Aorta (tissue), 5 donors: ENCODE measurements around the gene KCNJ4. TPM values are rescaled to one million over a fixed set of nuclear protein-coding genes. Genes with fewer than 3 reads are reported as not detected.

ENCODE experiments used
- ATAC-seq: fragments of 200-7000 bp; cut with Tn5 transposase; one replicate; pipeline ENCODE4 v1.9.1; 2022; ENCODE audit warnings: moderate library complexity; ENCODE audit not compliant: low FRiP score
- DNase-seq, 2 donors: peaks; one replicate each; pipeline ENCODE4 v3.0.0-alpha.2; 2020
- H3K27ac ChIP-seq, 2 donors: one replicate each; pipeline ENCODE4 v1.5.1; 2013; ENCODE audit warnings: low read length in 2 of 2, mild to moderate bottlenecking in 2 of 2, moderate library complexity in 2 of 2, control low read depth in 1 of 2, inconsistent platforms in 1 of 2, low read depth in 1 of 2
- H3K27me3 ChIP-seq, 2 donors: one replicate each; pipeline ENCODE4 v1.6.1; 2013; ENCODE audit warnings: control low read depth in 1 of 2, low read length in 1 of 2, mild to moderate bottlenecking in 1 of 2, moderate library complexity in 1 of 2; ENCODE audit not compliant: insufficient read depth in 2 of 2, control insufficient read depth in 1 of 2
- H3K36me3 ChIP-seq, 2 donors: one replicate each; pipeline ENCODE4 v1.6.1; 2013; ENCODE audit warnings: control low read depth in 1 of 2, low read length in 1 of 2, mild to moderate bottlenecking in 1 of 2; ENCODE audit not compliant: insufficient read depth in 2 of 2, control insufficient read depth in 1 of 2
- H3K4me1 ChIP-seq, 2 donors: one replicate each; pipeline ENCODE4 v1.6.1; 2013; ENCODE audit warnings: low read length in 2 of 2, control low read depth in 1 of 2, mild to moderate bottlenecking in 1 of 2, moderate library complexity in 1 of 2; ENCODE audit not compliant: insufficient read depth in 2 of 2, control insufficient read depth in 1 of 2
- H3K4me3 ChIP-seq, 2 donors: one replicate each; pipeline ENCODE4 v1.5.1; 2013; ENCODE audit warnings: low read length in 2 of 2, control low read depth in 1 of 2, mild to moderate bottlenecking in 1 of 2
- H3K9me3 ChIP-seq: one replicate; pipeline ENCODE4 v1.6.1; 2013; ENCODE audit warnings: mild to moderate bottlenecking, low read length; ENCODE audit not compliant: control insufficient read depth
- WGBS, 2 donors: extraction: QIAGEN DNeasy Blood & Tissue Kit; methylation state at CpG; one replicate each; pipeline ENCODE4 v1.1.7; 2013; 5-methylcytosine and 5-hydroxymethylcytosine counted together
- intact Hi-C, 2 donors: fragments of 100-400 bp; cut with DNase I; formaldehyde crosslinking; loops; one replicate each; pipeline versions ENCODE4 v1.14.2 to v1.15.0; 2022
- polyA plus RNA-seq, 2 donors: library from polyadenylated mRNA; stranded (reverse); fragments of 200-250 nt; gene quantifications; one replicate each; pipeline ENCODE4 v1.2.3, GENCODE V29; 2013
- total RNA-seq, 2 donors: library from RNA; stranded (reverse); fragmentation: NEBNext Ultra II Directional; extraction: Animal tissue kit (Norgen Biotek cat#: 25700); gene quantifications; one replicate each; pipeline ENCODE4 v1.2.1, GENCODE V29; 2021
- donor health status: healthy with polysubstance abuse.
- donor health status: Bipolar disorder and iron deficiency.
- donor health status: DM: no; HTN: no; CAD: no.
- donor health status: DM: no; HTN: no; CAD: no.
- donor health status: DM: yes; HTN: yes; CAD: no.

Gene KCNJ4
- total and polyA plus RNA-seq, 4 donors, result not detected

DNA sequence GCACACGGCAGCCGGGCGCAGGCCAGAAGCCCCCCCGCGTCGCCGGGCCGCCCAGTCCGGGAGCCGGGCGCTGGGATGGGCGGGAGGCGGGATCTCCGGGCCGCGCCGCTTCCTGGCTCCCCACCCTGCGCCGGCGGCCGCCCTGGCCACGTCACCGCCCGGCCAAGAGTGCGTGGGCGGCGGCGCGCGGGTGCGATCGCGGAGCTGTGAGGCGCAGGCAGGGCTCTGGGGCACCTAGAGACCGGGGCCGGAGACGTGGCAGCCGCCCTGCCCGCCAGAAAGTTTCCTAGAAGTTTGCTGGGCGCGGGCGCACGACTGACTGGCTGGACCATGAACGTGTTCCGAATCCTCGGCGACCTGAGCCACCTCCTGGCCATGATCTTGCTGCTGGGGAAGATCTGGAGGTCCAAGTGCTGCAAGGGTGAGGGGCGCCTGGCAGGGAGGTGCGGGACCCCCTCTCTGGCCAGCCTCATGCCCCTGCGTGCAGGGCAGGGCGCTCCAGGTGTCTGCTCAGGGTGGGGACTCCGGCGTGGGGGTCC, 13.0 kb upstream of the KCNJ4 start, which contains the start of gene KDELR3:
Gene KDELR3 (plus strand): TSS at position 193 of the 539 bp plus-strand sequence. CDS start 138 bp downstream, at position 331.
- peak within 1 kb of the TSS; percentile 3 to 21 for H3K4me3 ChIP-seq
- DNase-seq, result peak; percentile 79 to 93
- no peak within 1 kb of the TSS for H3K27ac ChIP-seq
- H3K27me3 ChIP-seq, result no peaks in the 10 kb centered on the region
- H3K9me3 ChIP-seq, result no peaks in the 10 kb centered on the region
- WGBS, 2 donors, result 0 to 1% methylated on average over 51 to 53 of the region's 53 CpGs
- intact Hi-C loops, result loop anchor here in 1 of 2 donors (5.0 kb wide), 1 partner anchor 34 kb away; no protein-coding TSS in a partner anchor
- no peaks in the 10 kb centered on the region for H3K36me3 ChIP-seq
- H3K4me1 ChIP-seq, result no peaks in the 10 kb centered on the region
- ATAC-seq, result peak; percentile 90

GRCh38 chr22:38467438-38467903, 12.5 kb upstream of the KCNJ4 start:
- no peaks in the 10 kb centered on the region for H3K36me3 ChIP-seq
- H3K27me3 ChIP-seq, result no peaks in the 10 kb centered on the region
- peak in 1 of 2 donors; percentile 77 for DNase-seq
- no peaks in the 10 kb centered on the region for H3K9me3 ChIP-seq
- no peak for ATAC-seq
- H3K4me3 ChIP-seq, result peak overlapping the region; percentile 3 to 21
- no peaks in the 10 kb centered on the region for H3K4me1 ChIP-seq
- intact Hi-C loops, result loop anchor here in 1 of 2 donors (5.0 kb wide), 1 partner anchor 35 kb away; no protein-coding TSS in a partner anchor
- WGBS, 2 donors, result 15 to 16% methylated on average over 20 of the region's 20 CpGs
- H3K27ac ChIP-seq, result no peak overlapping the region

DNA sequence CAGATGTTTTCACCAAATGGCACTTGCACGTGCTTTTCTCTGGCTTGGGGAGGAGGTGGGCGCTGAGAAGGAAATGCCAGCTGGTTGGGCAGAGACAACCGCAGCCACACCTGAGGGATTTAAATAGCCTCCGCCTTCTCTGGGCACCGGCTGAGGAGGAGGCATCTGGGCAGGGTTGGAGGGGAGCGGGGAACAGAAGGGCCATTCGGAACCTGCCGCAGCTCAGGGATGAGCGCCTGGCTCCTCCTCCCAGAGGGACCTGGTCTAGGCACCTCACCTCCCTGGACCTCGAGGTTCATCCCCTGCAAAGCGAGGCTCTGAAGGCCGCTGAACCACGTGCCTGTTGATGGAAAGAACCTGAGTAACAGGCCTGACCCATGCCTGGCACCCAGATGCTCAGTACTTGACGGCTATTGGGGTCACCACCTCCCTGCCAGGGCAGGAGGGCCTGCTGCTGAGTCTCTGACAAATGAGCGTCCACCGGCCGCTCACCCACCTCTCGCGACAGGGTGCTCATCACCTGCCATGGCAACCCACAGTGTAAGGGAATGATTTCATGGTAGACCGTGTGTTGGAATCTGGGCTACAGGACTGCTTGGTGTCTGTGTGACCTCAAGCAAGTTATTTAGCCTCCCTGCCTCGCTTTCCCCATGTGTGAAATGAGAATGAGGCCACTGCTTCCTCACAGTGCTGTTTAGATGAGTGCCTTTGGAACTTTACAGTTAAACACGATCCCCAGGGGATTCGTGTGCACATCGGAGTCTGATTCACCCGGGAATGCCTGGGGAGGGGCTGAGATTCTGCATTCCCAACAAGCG, 10.9 kb upstream of the KCNJ4 start:
- DNase-seq (peak; percentile 37 to 72), ATAC-seq (no peak)
- H3K9me3 ChIP-seq, result no peaks in the 10 kb centered on the region
- no peak overlapping the region for H3K4me3 ChIP-seq
- 84 to 86% methylated on average over 26 of the region's 26 CpGs for WGBS, 2 donors
- intact Hi-C loops, result loop anchor here in 1 of 2 donors (5.0 kb wide), 1 partner anchor 36 kb away; no protein-coding TSS in a partner anchor
- H3K27ac ChIP-seq, result no peak overlapping the region
- no peaks in the 10 kb centered on the region for H3K36me3 ChIP-seq
- H3K4me1 ChIP-seq, result no peaks in the 10 kb centered on the region
- no peaks in the 10 kb centered on the region for H3K27me3 ChIP-seq

- WGBS, 2 donors, result 85 to 86% methylated on average over 10 of the region's 10 CpGs
- H3K4me3 ChIP-seq, result no peak overlapping the region
- ATAC-seq (no peak), DNase-seq (peak in 1 of 2 donors; percentile 24)
- intact Hi-C loops, result loop anchor here in 1 of 2 donors (5.0 kb wide), 1 partner anchor 37 kb away; no protein-coding TSS in a partner anchor
- no peaks in the 10 kb centered on the region for H3K27me3 ChIP-seq
- H3K9me3 ChIP-seq, result no peaks in the 10 kb centered on the region
- H3K36me3 ChIP-seq, result no peaks in the 10 kb centered on the region
- no peaks in the 10 kb centered on the region for H3K4me1 ChIP-seq
- H3K27ac ChIP-seq, result no peak overlapping the region
Observed at GRCh38 chr22:38464992-38465672, 10.1 kb upstream of the KCNJ4 start.

DNA sequence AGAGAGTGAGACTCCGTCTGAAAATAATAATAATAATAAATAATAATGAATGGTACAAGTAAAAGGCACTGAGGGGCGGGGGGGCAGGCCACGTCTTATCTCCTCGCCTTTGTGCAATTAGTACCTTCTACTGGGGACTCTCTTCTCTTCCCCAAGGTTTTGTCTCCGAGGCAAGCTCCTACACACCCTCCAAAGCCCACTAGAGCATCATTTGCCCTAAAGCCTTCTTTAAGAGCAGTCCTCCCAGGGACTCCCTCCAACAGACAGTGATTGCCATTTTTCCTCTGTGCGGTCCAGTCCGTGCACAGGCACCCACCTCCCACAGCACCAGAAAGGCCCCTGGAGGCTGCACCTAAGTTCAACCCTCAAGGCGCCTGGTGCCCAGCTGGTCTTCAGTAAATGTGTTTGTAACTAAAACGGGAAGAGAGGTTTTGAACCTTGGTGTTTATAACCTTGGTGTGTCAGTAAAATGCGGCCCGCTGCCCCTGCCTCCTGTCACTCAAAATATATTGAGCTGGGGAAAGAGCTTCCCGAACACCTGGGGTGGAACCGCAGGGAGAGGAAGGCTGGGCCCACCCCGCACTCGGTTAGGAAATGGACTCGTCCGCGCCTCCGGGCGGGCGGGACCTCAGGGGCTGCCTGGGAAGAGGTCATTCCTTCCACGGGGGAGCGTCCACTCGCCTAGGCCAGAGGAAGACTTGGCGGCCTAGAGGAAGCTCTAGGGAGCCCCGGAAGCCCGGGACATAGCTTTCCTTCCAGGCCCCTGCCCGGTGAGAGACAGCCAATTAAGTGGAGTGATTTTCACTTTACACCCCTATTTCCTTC, 8.2 kb upstream of the KCNJ4 start:
- peak in 1 of 2 donors; percentile 72 for DNase-seq
- no peak overlapping the region for H3K4me3 ChIP-seq
- no peaks in the 10 kb centered on the region for H3K27me3 ChIP-seq
- 82 to 85% methylated on average over 28 of the region's 28 CpGs for WGBS, 2 donors
- no peak overlapping the region for H3K27ac ChIP-seq
- no peaks in the 10 kb centered on the region for H3K9me3 ChIP-seq
- intact Hi-C loops, result no loop called here
- ATAC-seq, result no peak
- no peaks in the 10 kb centered on the region for H3K4me1 ChIP-seq
- no peaks in the 10 kb centered on the region for H3K36me3 ChIP-seq

DNA sequence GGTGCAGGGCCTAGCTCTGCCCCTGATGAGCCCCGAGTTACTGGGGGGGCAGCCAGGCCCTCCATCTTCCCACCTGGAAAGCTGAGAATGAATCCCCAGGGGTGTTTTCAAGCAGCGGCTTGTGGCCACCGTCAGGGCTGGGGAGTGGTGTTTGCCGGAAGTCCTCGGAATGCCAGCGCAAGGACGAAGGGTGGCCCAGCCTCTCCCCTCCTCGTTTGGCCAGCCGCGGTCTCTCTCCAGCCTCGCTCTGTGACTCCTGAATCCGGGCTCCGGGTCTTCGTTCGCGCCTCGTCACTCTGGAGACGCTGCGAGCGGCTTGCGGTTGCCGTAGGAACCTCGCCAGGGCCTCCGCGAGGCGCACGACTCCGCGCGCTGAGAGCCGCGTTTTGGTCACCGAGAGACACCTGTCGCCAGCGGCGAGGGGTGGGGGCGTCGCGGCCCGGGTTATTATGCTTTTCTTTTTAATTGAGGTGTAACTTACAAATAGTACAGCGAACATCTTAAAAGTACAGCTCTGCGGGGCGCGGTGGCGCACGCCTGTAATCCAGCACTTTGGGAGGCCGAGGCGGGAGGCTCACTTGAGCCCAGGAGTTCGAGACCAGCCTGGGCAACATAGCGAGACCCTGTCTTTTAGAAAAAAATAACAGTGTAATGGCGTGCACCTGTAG, 6.5 kb upstream of the KCNJ4 start:
- intact Hi-C loops, result no loop called here
- ATAC-seq, result peak; percentile 85
- WGBS, 2 donors, result 11 to 12% methylated on average over 50 to 51 of the region's 51 CpGs

DNA sequence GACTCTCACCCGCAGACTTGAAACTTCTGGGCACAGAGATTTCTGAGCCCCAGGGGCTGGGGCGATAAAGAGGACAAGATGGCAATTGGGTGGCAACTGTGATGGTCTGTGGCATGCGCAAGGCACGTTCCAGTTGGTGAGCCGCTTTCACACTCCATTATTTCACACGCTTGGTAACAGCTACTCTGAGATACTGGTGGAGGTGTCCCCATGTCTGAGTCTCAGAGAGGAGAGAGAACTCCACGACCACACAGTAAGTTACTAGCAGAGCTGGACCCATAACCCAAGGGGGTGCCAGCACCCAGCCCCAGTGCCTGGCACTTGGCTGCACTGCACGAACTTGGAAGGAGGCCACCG, 6.0 kb upstream of the KCNJ4 start:
- Histone ChIP-seq H3K4me1 (no peaks in the 10 kb centered on the region), H3K36me3 (no peaks in the 10 kb centered on the region), H3K9me3 (no peaks in the 10 kb centered on the region), H3K27me3 (no peaks in the 10 kb centered on the region), H3K27ac (no peak overlapping the region), H3K4me3 (no peak overlapping the region)
- peak; percentile 30 for ATAC-seq
- intact Hi-C loops, result no loop called here
- no peak for DNase-seq
- 47% methylated on average over 9 of the region's 9 CpGs for WGBS, 2 donors

More for the DNA sequence above, 6.5 kb upstream of the KCNJ4 start:
- Histone ChIP-seq H3K27ac (no peak overlapping the region), H3K27me3 (no peaks in the 10 kb centered on the region), H3K4me1 (no peaks in the 10 kb centered on the region), H3K9me3 (no peaks in the 10 kb centered on the region), H3K4me3 (no peak overlapping the region), H3K36me3 (no peaks in the 10 kb centered on the region)
- peak; percentile 88 to 96 for DNase-seq
